ENCODE results near the gene ODC1.

- no peak for TF ChIP-seq CTCF (IDR thresholded peaks at IDR 0.05; ENCODE audit: insufficient read depth, low read depth, low read length)
- no peak for TF ChIP-seq EZH2 (IDR thresholded peaks at IDR 0.05; ENCODE audit: insufficient read depth, low read length)
Measured at GRCh38 chr2:10412380-10412779, 35.7 kb downstream of the ODC1 start.

Measured in astrocyte (in vitro differentiated cells and primary cell).